GM18867 (cell line): ENCODE data around the gene CAMKK1.
A peak's percentile ranks its signal among the peaks of the same experiment; 100 is the strongest.

Experiments
- ATAC-seq: cut with Tn5 transposase; IDR thresholded peaks from one replicate; pipeline ENCODE4 v1.9.1; 2021; ENCODE audit warnings: mild to moderate bottlenecking, moderate library complexity; ENCODE audit not compliant: unreplicated experiment

The CAMKK1 gene

DNA sequence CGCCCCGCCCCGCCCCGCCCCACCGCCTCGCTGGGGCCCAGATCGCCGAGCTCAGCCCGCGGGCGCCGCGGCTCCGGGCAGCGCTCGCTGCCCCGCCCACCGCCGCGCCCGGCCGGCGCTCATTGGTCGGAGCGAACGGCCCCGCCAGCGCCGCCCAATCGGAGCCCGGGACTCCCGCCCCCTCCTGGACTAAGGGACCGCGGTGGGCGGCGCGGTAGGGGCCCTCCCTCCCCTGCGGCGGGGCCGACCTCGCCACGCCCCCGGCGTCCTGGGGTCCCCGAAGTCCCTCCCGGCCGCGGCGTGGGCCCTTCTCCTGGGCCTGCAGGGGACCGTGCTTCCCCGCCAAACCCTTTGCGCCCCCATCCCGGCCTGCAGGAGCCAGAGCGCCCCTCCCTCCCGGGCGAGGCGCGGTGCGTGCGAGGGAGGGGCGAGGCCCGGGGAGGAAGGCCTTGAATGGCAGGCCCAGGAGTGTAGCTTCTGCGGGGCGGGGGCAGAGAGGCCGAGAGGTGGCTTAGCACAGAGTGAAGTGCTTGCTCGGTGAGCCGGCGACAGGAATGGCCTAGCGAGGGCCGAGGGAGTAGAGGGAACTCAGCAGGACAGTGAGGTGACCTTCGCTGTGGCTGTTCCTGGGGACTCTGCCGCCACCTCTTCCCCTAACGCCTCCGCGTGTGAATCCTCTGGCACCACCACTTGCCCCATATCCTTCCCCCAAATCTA lies at the start of gene CAMKK1:
TSS of gene CAMKK1 (minus strand) at position 51 of the 717 bp plus-strand sequence. CDS start 7,366 bp downstream, outside the sequence.
- peak; percentile 85 for ATAC-seq

DNA sequence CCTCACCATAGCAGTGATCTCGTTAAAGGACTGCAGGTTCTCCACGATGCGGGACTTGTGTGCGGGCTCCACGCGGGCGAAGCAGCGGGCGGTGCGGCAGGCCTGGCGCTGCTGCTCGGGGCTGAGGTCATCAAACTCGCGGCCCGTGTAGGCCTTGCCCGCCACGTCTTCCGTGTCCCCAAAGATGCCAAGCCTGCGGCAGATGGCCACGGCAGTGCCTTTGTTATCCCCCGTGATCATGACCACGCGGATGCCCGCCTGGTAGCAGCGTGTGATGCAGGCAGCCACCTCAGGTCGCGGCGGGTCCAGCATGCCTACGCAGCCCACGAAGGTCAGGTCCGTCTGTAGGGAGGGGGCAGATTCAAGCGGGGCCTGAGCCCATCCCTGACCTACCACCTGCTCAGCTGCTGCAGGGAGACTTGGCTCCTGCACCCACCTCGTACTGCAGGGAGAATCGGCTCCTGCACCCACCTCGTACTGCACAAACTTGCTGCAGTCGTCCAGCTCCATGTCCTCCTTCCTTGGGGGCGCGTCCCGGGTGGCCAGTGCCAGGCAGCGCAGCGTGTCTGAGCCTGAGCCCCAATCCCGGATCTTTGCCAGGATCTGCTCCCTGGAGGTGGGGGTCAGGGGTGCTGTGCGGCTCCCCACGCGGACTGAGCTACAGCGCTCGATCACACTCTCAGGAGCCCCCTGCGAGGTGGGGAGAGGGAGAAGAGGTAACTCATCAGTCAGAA lies 48.3 kb upstream of the CAMKK1 start:
- ATAC-seq, result no peak

DNA sequence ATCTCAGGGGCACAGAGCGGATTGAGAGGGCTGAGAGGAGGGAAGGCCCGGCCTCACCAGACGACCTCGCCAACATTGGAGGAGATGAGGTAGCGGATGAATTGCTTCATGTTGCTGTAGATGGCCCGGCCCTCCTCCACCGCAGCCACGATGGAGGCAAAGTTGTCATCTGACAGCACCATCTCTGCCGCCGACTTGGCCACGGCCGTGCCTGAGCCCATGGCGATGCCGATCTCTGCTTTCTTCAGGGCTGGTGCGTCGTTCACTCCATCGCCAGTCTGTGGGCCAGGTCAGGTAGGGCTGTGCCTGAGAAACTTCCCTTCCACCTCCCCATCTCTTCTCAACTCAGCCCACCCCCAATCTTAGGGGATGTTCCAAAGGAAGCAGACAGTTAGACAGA lies 44.5 kb upstream of the CAMKK1 start:
- ATAC-seq, result no peak

DNA sequence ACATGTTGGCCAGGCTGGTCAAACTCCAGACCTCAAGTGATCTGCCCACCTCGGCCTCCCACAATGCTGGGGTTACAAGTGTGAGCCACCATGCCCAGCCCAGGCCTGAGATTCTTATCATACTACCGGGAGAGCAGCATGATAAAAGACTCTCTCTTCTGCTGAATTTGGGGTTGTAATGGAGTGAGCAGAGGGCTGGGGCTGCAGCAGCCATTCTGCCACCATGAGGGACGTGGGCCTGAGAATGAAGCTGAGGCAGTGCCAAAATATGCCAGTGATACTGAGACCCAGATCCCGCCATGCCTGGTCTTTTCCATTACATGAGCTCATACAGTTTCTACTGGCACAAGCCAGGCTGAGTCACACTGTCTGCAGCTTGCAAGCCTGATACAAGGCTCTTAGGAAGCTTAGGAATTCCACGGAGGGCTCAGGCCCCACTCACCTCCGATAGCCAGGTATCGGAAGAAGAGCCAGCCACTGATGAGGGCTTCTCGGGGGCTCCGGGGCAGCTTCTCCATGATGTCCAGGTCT lies 43.0 kb upstream of the CAMKK1 start:
- no peak for ATAC-seq

DNA sequence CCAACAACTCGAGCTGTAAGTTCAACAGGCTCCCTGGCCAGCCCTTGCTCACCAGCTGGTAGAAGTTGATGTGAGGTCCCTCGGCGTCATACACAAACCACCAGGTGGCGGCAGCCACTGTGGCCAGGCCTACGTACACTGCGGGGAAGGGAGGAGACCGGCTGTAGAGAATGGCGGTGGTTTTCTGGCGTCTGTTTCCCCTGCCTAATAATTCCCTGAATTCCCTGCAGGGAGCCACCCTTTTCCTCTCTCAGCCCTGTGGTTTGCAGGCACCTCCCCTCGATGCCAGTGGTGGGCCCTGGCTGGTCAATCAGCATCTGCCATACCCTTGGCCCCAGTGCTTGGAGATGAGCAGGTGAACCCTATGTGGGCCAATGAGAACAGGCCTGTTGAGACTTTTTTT lies 42.3 kb upstream of the CAMKK1 start:
- no peak for ATAC-seq

DNA sequence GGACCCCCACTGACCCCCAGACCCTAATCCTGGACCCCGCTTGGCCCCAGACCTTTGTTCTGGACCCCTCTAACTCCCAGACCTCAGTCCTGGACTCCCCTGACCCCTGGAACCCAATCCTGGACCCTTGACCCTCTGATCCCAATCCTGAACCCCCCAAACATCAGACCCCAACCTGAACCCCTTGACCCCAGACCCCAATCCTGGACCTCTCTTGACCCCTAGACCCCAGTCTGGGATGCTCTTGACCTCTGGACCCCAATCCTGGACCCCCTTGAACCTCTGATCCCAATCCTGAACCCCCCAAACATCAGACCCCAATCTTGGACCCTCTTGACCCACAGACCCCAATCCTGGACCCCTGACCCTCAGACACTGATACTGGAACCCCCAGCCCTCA lies 36.9 kb upstream of the CAMKK1 start:
- ATAC-seq, result no peak

DNA sequence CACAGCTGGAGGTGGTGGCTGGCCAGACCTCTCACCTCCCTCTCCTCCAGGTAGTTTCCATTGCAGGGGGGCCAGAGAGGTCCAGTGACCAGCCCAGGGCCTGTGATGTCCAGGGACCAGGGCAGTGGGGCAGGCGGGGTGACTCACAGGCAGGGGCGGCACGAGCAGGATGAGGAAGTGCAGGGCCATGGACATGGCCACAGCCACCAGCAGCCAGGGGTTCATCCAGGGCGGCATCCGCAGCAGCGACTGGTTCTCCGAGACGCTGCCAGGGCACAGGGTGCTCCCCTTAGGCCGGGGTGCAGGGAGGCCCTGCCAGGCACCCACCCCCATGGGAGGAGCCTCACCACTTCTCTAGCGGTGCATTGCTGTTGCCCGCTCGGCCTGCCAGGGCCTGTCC lies 36.3 kb upstream of the CAMKK1 start:
- ATAC-seq, result no peak

DNA sequence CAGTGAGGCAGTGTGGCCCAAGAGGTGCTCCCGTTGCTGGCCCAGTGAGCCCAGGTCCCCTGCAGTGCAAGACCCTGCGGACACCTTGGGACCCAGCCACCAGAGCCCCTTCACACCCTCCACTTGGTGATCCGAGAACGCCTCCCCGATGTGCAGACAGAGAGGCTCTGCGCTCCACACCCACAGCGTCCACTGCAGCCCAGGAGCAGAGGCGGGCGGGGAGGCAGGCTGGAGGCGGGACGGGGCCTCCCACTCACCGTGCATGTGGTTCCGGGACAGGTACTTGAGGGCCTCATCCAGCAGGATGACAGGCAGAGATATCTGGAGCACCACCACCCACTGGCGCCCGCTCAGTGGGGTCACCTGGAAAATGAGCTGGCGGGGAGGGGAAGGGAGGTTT lies 35.6 kb upstream of the CAMKK1 start:
- no peak for ATAC-seq

DNA sequence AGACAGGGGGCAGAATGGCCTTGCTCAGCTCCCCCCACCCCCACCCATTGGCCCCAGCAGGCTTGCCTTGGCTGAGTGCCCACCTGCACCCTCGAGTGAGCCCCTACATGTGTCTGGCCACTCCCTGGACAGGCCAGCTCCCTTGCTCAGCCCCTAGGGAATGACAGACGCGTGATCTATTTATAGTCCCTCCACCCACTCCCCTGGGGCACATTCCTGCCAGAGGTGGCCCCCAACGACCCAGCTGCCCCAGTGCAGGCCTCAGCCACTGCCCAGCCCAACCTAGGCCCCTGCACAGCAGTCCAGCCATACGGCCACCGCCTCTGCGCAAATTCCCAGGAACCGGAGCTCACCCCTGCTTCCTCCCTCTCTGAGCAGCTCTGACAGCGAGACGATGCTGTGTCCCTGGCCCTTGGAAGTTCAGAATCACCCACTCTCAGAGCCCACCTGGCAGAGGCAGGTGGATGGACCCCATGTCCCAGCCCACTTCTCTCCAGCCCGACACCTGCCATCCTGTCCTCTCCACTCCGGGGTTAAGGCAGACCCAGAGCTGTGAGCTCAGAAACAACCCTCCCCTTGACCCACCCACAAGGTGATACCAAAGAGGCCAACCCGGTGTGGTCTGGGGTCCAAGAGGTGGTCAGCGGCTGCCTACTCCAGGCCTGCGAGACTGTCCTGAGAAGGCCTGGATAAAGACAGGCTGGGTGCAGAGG lies 34.9 kb upstream of the CAMKK1 start:
- no peak for ATAC-seq

DNA sequence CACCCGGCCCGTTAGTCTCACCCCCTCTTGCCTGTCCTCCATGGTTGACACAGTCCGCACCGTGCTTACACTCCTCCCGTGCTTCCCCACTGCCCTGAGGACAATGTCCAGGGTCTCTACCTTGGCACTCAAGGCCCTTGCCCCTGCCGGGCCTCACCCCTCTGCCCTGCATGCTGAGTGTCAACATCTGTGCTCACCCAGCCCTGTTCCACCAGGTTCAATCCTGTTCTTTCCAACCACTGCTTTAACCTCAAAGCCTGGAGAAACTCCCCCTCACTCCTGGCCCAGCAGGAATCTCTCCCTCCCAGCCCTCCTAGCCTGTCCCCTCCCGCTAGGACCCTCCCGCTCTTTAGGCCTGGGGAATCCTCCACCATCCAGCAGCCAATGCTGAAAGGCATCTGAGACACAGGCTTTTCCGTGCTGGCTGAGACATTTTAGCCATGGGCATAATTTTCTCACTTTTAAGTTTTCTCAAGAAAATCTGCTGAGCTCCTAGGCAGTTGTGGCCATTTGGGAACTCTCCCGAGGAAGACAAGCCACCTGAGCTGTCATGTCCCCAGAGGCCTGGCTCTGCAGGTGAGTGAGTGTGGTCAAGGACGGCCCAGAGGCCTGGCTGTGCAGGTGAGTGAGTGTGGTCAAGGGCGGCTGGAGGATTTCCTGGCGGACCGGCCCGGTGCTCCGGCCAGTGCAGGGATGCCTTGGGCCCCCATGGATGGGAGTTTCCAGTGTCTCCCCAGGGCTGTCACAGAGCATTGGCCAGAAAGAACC lies 34.2 kb upstream of the CAMKK1 start:
- ATAC-seq, result no peak

DNA sequence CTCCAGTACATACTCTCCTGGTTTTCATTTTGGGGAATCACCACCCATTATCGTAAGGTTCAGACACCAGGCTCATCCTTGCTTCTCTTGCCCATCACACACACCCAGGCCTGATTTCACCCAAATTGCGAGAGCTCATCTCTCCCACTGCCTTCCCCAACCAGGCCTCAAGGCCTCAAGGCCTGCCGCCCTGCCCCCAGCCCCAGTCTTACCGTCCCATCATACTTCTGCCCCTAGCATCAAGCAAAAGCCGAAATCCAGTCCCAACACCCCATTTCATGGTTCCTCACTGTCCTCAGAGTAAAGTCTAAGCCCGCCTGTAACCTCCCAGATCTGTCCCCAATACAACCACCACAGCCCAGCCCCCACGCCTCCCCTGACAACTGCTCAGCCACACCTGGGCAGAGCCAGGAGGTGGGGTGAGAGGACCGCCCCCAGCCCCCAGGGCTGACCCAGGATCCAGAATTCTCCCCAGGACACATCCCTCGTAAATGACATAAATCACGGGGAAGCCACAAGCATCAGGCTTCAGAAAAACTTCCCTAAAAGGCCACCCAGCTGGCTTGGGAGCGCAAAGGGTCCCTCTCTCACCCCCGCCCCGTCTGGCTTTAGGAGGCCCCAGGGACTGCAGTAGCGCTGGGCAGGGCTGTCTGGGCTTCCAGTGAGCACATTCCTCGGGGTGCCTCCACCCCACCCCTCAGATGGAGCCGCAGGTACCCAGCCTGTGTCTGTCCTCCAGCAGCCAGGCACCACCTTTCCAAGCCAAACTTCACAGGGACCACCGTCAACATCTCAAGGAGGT lies 33.0 kb upstream of the CAMKK1 start:
- ATAC-seq, result no peak

DNA sequence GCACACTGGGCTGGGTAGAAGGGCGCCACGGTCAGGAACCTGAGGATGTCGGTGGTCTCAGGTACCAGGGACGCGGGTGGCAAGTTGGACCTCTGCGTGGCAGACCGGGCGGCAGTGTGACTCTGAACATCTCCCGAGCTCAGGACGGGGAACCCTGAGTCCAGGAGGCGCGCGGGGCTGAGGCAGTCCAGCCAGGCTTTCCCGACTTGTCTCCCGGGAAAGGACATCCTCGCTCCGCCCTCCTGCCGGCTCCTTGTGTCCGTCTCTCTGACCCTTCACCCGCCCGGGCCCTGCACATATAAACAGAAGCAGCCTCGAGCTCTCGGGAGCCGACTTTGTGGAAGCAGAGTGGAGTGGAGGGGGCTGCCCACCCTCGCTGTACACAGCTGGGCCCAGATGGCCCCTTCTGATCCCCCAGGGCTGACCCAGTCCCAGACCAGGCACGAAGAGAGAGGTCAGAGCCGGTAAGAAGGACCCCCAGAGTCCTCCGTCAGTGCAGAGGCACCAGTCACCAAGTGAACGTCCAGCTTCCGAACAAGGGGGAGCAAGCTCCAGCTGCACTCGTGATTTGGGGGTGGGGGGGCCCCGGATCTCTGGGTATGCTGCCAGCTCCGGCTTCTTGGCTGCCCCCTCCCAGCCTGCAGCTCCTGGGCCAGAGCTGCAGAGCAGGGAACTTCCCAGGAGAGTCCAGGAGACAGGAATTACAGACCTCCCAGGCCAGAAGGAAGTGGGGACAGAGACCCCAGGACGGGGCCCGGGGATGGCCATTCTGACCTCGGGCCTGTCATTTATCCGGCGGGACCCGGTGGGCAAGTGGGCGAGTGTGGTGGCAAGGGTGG lies 31.9 kb upstream of the CAMKK1 start:
- ATAC-seq, result no peak

DNA sequence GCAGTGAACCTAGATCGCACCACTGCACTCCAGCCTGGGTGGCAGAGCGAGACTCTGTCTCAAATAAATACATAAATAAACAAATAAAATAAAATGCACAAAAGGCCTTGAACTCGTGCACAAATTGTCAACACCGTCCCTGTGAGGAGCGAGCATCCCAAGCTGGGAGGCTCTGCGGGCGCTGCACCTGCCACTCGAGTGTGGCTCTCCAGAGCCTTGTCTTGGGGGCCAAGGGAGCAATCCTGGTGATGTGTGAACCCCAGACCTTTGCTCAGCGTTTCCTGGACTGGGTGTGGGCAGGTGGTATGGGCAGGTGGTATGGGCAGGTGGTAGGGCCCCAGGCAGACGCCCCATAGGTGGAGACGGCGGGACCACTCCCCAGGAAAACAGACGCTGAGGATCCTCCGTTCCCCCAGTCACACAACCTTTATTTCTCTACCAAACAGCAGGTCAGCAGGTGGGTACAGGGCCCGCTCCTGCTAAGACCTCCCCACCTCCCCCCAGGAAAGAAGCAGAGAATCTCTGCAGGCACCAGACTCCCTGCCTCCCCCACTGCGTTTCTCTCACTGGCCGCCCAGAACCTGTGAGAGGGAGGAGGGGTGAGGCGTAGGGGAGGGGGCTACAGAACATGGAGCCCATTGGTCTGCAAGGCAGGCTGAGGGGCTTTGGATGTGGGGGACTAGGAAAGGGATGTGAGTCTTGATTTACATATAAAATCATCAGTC lies 30.8 kb upstream of the CAMKK1 start:
- no peak for ATAC-seq

DNA sequence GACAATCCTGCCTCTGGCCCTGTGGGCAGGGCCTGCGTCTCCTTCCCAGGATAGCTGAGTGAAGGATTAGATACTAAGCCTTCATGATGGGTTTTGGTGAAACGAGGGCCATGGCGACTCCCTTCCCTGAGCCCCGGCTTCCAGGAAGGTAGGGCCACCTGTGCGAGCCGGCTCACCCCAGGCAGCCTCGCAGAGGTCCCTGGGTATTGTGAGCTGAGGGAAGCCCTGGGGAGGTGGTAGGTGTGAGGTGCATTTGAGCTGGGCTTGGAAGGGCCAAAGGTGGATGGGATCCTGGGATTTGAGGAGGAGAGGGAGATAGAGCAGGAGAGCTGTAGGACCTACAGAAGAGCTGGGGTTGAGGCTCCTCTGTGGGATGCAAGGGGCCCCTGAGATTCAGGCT lies 29.9 kb upstream of the CAMKK1 start:
- ATAC-seq, result no peak

DNA sequence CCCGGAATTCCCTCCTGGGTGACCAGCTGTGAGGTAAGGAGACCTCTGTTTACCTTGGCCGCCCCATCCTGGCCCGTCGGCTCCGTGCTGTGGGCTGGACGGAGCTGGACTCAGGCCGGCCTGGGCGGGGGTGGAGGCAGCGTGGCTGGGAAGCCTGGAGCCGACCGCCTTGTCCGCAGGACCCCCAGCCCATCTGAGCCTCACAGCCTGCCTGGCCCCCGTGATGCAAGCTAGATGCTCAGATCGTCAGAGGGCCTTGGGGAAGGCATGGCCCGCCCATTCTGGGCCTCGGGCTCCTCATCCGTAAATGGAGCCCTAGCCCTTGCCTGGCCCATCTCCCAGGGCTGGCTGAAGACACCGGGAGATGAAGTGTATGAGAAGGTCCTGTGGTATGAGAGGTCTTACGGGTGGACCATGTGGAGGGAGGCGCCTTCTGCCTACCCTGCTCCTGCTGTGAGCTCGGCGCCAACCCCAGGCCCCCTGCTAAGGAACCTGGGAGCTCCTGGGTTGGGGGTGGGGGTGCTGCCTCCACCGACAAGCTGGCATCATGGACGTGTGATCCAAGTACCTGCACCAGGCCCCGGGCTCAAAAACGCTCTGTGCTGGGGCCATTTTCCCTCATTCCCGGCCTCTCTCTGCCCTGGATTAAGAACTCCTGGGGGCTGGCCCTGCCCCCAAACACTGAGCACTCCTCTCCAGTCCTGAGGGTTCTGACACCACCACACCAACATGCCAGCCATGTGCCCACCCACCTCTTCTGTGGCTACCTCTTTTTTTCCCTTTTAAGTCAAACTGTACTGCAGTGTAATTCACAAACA lies 28.9 kb upstream of the CAMKK1 start:
- ATAC-seq, result no peak

DNA sequence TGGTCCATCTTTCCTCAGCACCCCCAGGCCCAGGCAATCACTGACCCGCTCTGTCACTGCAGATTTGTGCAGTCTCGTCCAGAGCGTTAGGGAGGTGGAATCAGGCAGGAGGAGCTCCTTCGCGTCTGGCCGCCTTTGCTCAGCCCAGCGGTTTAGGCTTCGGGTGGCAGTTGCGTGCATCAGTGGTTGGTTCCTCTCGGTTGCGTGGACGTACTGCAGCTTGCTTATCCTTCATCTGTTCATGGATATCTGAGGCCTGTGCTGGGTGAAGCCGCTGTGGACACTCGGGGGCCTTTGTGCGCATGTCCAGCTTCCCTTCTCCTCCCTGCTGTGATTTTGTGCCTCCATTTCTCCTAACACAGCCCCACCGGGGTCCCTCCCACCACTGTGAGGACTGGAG lies 28.2 kb upstream of the CAMKK1 start:
- no peak for ATAC-seq

DNA sequence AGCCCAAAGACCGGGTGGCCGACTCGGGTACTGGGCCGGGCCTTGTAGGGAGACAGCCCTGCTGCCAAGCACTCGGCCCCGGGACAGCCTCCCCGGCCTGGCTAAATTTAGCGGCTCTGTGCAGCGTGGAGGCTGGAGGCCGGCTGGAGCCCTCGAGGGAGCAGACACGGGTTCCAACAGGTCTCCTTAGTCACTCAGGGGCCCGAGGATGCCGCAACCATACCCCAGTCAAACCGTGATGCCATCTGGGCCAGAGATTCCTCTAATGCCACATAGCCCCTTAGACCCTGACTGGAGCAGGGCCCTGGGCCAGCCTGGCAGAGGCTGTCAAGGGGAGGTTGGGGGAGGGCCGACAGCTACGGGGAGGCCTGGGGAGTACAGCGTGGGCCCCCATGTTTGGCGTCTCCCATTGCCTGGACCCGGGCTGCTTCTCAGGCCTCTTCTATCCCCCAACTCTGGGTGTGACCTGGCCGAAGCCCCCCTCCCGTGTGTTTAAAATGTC lies 26.3 kb upstream of the CAMKK1 start:
- no peak for ATAC-seq
